ENCODE data around the gene STON2.

The STON2 gene

DNA sequence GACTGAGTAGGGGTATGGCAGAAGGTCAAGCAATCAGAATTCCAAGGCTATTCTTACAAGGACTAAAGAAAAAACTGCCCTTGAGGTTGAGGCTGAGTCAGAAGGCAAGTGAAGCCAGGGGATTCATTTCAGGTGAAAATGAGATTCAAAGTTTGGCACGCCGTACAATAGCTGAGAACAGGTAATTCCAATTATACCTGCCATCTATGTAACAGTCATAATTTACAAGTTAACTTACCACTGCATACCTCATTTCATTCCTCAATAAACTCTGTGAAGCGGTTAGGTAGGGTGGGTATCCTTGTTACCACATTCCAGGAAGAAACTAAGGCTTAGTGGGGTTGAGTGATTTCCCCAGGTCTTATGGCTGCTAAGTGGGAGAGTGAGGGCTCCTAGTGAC, 64.1 kb downstream of the STON2 start:
- TF ChIP-seq, protein P1, sequence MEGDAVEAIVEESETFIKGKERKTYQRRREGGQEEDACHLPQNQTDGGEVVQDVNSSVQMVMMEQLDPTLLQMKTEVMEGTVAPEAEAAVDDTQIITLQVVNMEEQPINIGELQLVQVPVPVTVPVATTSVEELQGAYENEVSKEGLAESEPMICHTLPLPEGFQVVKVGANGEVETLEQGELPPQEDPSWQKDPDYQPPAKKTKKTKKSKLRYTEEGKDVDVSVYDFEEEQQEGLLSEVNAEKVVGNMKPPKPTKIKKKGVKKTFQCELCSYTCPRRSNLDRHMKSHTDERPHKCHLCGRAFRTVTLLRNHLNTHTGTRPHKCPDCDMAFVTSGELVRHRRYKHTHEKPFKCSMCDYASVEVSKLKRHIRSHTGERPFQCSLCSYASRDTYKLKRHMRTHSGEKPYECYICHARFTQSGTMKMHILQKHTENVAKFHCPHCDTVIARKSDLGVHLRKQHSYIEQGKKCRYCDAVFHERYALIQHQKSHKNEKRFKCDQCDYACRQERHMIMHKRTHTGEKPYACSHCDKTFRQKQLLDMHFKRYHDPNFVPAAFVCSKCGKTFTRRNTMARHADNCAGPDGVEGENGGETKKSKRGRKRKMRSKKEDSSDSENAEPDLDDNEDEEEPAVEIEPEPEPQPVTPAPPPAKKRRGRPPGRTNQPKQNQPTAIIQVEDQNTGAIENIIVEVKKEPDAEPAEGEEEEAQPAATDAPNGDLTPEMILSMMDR (IDR thresholded peaks at IDR 0.05; ENCODE audit: insufficient read depth, missing control alignments): no peak

DNA sequence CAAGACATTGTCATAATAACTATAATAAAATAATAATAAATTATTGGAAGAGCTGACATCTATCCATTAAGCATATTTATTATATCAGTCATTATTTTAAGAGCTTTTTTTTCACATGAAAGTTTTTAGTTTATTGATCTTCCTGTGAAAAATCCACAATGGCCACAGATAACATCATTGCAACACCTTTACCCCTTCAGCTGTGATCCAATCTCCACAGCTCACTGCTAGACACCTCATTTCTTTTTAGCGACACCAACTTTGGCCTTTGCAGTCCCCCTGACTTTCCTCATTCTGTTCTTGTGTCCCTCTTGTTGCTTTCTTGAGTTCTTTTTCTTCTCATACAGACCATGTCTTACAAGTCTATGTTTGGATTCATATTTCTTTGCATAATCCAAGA, 67.4 kb downstream of the STON2 start:
- DNase-seq (ENCODE audit: insufficient read length, low spot score) (no peak), FAIRE-seq (no peak)
- TF ChIP-seq, protein P1 (IDR thresholded peaks at IDR 0.05; ENCODE audit: insufficient read depth, missing control alignments): no peak

More for the DNA sequence above, 64.1 kb downstream of the STON2 start:
- DNase-seq (ENCODE audit: insufficient read length, low spot score) (no peak), FAIRE-seq (no peak)

DNA sequence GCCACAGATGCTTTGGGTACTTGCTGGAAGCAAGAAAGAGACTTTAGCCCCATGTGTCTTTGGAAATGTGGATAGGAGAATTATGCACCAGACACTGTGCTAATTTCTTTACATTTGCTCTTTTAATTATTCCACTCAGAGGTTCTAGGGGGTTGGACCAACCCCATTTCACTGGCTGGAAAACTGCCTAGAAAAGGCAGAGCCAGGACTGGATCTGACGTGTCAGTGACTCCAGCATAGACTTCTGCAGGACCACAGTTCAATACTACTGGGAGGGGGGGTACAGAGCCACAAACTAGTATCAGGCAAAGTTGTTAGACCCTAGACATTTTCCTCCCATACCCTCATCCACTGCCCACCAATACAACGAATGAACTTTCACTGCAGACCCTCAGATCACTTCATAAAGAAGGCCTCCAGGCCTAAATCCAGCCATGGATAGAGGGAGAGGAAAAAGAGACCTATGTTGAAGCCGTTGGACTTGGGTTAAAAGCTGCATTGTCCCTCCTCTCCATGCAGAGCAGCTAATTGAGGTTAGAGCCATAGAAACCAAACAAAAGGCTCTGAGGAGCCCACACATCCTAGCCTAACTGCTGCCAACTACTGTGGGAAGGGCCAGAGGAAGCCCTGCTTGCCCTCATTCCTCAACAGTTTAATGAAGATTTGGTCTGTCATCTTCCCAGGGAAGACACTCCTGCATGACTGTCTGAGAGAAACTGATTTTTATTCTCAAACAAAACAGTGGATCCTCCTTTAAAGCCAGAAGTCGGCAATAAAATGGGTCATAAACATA, 68.7 kb downstream of the STON2 start:
- DNase-seq (ENCODE audit: insufficient read length, low spot score) (no peak), FAIRE-seq (no peak)
- TF ChIP-seq, protein P1 (IDR thresholded peaks at IDR 0.05; ENCODE audit: insufficient read depth, missing control alignments): no peak

DNA sequence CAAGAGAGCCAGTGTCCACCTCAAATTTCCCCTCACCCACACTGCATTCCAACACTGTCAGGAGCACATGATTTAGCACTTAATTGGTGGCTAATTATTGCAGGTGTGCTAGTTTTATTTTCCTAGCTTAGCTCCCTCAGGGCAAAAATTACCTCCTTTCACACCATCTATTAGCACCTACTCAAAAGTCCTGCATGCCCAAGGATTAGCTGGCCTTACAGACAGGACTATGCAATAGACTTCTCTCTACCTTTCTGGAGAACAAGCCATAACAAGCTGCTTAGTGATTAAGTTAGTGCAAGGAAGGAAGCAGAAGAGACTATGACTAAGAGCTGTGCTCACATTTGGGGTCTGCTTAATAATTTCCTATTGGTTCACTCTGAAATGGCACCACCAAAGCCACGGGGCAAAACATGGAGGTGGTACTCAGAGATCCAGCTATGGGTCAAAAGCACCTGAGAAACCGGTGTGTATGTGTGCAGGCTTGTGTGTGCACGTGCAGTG, 69.5 kb downstream of the STON2 start:
- TF ChIP-seq, protein P1 (IDR thresholded peaks at IDR 0.05; ENCODE audit: insufficient read depth, missing control alignments): no peak
- FAIRE-seq (no peak), DNase-seq (ENCODE audit: insufficient read length, low spot score) (no peak)

DNA sequence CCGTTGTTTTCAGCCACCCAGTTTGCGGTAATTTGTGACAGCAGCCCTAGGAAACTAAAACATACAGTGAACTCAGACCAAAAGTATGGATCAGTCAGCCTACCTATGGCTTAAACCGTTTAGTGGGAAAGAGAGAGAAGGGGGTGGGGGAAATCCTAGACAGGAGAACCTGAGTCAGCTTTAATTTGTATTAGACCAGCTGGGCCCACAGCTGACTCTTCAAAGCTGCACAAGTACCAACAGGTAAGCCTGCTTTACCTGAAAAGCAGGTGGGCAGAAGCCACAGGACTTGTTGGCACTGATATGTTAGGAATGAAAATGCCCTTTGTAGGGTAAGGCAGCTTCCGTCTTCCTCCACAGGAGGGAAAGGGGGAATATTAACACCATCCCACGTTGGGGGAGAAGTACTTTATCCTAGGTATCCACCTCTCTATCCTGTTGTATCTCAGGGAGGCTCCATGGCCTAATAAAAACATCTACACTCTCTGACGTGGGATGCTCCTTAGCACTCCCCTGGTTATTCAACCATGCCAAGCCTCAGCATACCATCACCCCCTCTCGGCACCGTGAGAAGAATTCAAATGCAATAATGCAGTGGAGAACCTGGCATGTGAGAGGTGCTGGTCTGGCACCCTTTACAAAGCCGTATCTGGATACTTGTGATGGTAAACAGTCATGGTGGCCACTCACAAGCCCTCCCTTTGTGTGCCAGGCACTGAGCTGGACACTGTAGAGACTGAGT, 70.3 kb downstream of the STON2 start:
- TF ChIP-seq, protein P1 (IDR thresholded peaks at IDR 0.05; ENCODE audit: insufficient read depth, missing control alignments): no peak
- no peak for DNase-seq (ENCODE audit: insufficient read length, low spot score)
- no peak for FAIRE-seq

DNA sequence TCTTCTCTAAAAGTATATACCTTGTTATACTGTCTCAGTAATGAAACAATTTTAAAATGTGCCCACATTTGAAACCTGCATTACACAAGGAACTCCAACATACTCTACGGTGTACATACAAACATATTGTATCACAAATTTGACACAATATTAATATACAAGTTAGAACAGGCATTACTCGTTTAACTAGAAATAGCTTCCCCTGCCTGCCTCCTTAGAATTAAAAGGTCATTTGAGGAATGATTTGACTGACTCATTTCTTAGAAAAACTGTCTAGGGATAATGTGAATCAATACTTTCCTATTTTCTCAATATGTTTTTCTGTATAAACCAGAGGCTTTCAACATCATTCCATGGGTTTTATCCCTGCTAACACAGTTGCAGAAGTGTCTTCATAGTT, 73.7 kb downstream of the STON2 start:
- DNase-seq (ENCODE audit: insufficient read length, low spot score) (no peak), FAIRE-seq (no peak)
- TF ChIP-seq, protein P1 (IDR thresholded peaks at IDR 0.05; ENCODE audit: insufficient read depth, missing control alignments): no peak

Measured in D721Med (cell line).